ENCODE data around the gene FAM210A.
"Not testable (repeated sequence)": the region's sequence is repeated elsewhere in the genome, so short reads cannot be mapped to it uniquely, and the experiment has no call there.

FAM210A gene

DNA sequence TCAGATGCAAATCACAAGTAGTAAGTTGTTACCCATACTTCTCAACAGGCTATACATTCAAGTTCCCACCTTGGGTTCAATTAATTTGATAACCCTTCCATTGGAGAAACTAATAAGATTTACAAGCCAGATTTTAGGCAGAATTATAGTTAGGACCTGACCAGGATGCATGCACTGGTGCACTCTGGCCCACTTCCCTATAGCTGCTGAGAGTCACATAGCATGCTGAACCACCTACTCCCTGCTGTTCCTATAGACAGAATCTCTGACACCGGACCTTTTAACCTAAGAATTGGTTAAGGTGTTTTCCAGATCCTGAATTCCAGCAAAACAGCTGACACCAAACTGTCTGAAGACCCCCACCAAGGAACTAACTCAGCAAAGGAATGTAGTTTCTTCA is 26.2 kb downstream of the FAM210A start:
- no peak for DNase-seq

GRCh38 chr18:13696961-13697360 is 29.4 kb downstream of the FAM210A start:
- DNase-seq, result no peak

- not testable (repeated sequence) for DNase-seq
These were observed 31.0 kb downstream of the FAM210A start for GRCh38 chr18:13695337-13695736.

- DNase-seq, result not testable (repeated sequence)
These were observed 36.3 kb downstream of the FAM210A start for GRCh38 chr18:13690060-13690459.

GRCh38 chr18:13688191-13689136 is 37.9 kb downstream of the FAM210A start:
- no peak for DNase-seq

DNA sequence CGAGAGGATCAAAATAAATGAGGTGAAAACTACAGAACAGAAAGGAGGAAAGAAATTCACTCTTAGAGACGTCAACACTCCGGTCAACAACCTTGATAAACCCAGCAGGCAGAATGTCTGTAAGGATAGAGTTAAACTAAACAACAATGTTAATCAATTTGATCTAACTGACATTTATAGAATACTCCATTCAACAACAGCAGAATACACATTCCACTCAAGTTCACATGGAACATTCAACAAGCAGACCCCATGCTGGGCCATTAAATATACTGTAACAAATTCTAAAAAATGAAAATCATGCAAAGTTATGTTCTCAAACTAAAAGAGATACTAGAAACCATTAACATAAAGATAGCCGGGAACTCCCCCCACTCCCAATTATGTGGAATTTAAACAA is 41.8 kb downstream of the FAM210A start:
- DNase-seq, result no peak

DNA sequence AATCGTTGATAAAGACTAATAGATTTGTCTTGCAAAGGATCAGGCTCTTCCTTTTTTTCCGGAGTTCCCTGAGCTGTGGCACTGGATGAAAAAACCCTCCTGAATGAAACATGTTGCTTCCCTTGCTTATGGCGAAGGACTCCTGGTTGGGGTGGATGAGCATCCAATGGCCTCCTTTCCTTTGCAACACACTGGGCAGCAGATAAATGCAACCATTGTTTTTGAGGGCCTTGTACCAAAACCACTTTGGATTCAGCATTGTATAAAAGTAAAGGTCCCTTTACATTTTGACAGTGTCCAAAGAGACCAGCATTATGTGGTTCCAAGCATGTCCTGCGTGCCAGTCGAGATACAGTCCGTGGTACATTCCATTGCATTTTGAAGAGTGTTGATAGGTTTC is 44.7 kb downstream of the FAM210A start:
- DNase-seq, result no peak

DNA sequence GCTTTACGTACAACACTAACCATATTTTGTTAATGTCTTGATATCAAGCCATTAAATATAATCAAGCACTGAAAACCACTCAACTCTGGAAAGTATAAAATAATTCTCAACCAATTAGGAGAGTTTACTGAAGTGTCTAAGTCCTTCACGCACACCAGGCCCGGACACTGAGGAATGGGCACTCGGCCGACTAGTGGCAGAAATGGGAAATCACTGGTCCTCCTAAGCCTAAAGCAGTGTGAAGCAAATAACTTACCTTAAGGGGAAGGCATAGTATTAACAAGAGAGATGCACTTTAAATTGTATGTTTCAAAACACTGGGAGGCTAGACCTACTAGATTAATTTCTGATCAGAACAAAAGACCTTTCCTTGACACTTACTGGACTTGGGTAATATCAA is 45.7 kb downstream of the FAM210A start:
- DNase-seq, result no peak

GRCh38 chr18:13677350-13677749 is 49.0 kb downstream of the FAM210A start:
- DNase-seq, result not testable (repeated sequence)

- no peak for DNase-seq
These were observed 49.9 kb downstream of the FAM210A start for GRCh38 chr18:13676471-13676870.

DNA sequence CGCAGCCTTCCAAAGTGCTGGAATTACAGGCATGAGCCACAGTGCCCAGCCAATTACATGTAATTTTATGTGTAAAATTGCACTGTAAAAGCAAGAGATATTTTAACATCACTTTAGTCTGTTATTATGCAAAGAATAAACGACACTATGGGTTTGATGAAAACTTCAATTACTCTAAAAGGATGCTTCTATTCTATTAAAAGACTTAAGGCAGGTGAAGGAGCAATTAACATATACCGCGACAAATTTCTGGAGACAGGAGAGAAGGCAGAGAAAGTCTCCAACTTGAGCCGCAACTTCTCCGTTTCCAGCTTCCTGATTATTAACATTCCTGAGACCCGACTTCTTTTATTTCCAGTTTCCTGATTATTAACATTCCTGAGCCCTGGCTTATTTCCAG is 53.7 kb downstream of the FAM210A start:
- DNase-seq, result no peak

- no peak for DNase-seq
These were observed 64.5 kb downstream of the FAM210A start for GRCh38 chr18:13661779-13662256.

- no peak for DNase-seq
These were observed 65.1 kb downstream of the FAM210A start for GRCh38 chr18:13661051-13661778.

DNA sequence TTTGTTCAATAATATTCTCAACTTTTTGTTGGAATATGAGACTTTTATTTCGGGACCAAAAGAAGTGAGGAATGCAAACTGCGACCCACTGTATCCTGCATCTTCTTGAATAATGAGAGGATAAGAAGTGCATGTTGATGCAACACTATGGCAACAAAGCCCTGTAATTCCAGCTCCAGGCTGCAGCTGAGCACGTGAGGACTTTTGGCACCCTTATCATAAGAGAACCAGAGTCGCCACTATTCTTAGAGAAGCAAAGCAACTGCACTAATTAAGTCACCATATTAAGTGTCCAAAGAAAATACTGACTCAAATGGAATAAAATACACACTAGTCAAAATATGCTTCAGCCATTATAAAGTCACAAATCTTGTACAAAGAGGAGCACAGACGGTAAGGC is 65.8 kb downstream of the FAM210A start:
- DNase-seq, result no peak

- no peak for DNase-seq
These were observed 67.7 kb downstream of the FAM210A start for GRCh38 chr18:13658436-13659204.

GRCh38 chr18:13657974-13658373 is 68.4 kb downstream of the FAM210A start:
- DNase-seq, result no peak

- no peak for DNase-seq
These were observed 72.5 kb downstream of the FAM210A start for GRCh38 chr18:13653746-13654433.

DNA sequence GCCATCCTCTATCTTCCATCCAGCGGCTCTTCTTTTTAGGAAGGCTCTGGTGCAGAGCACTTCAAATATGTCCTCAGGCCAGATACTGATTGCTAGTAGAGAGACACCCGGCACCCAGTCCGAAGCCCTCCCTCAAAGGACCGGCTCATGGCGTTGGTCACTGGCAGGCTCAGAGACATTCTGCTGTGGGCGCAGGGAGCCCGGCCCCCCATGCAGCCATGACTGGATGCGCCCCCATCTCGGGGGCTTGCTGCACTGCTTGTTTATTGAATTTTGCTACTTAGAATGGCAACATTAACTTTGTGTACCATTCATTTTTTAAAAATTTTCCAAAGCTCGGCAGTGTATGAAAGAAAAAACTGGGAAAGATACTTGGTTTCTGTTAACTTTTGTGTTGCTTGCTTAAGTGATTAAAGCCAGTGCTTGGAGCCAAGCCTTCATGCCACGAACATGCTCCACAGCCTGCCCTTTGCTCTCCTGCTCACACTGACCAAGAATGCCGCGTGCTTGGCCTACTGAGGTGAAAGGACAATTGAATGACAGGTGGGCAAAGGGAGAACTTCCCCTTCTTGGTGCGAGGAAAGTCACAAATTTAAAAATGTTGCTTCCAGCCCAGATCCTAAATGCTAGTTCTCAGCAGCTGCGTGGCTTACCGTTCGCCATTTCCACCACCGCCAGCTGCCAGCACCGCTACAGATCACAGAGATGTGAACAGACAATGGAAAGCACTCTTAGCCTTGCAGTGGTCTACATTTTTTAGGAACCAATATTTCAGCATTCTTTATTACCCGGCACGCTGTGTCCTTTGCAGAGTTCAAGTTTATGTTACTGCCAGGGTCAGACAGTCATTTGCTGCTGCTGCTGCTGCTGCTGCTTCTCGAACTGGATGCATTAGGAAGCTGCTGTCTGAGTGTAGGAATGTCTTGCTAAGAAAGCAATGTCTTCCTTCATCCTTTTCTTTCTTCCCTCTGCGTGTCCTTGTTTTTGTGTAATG is 76.7 kb downstream of the FAM210A start:
- no peak for DNase-seq

DNA sequence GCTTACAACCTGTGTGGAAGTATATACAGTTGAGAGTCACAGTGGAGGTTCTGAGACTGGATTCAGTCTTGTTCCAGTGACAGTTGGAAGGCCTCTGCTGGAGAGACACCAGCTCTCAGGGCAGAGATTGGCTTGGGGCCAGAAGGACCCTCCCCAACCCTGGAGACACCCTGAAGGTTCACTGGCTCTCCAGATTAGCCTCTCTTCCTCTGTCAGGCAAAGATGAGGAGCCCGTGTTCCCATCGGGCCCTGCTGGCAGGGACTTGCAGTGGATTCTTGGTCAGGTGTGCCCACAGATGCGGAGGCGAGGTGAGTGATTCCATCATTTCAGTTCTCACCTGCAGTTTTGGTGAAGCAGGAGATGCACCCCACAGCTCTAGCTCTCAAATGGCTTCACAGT is 78.6 kb downstream of the FAM210A start:
- no peak for DNase-seq

DNA sequence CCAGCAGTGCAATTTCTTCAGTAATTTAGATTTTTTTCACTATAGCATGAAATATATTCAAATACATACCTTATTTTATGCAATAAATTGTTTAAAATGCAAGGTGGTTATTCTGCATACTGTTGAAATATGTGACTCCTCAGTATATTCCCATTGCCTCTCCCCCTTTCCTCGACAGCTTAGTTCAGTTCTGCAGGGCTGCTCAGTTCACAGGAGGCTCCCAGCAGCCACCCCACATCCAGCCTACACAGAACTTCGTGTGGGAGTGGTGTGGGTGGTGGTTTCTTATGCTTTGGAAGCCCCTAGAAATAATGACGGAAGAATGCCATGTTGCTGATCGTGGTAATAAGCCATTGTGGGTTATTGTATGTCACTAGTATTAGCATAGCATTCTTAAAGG is 79.7 kb downstream of the FAM210A start:
- no peak for DNase-seq

DNA sequence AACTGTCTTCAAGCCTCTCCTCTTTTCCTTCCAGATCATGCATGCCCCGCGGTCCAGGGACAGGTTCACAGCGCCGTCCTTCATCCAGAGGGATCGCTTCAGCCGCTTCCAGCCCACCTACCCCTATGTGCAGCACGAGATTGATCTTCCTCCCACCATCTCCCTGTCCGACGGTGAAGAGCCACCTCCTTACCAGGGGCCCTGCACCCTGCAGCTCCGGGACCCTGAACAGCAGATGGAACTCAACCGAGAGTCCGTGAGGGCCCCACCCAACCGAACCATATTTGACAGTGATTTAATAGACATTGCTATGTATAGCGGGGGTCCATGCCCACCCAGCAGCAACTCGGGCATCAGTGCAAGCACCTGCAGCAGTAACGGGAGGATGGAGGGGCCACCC is 81.3 kb downstream of the FAM210A start:
- DNase-seq, result no peak
